Measurements from ENCODE around the gene PRAF2.
A peak's percentile ranks its signal among the peaks of the same experiment; 100 is the strongest.

The PRAF2 gene

DNA sequence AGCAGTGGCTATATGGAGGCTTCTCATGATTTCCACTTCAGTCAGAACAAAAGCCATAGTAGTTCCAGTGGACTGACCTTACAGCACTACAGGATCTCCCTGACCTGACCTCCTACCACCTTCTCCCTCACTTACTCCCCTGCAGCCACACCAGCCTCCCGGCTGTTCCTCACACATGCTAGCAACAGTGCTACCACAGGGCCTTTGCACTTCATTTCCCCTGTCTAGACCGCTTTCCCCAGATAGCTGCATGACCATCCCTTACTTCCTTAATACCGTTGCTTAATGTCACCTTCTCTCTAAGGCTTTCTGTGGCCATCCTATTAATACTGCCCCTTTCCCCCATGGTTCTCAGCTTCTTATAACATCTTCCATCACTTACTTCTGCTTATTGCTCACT, 36.6 kb upstream of the PRAF2 start:
- Histone ChIP-seq H3K9ac (ENCODE audit: insufficient read length, low read depth) (no peak overlapping the region), H3K4me1 (ENCODE audit: insufficient read depth, insufficient read length) (no peaks in the 10 kb centered on the region), H3K4me3 (ENCODE audit: insufficient read length, low read depth) (no peak overlapping the region), H3K27me3 (ENCODE audit: insufficient read depth, insufficient read length) (no peaks in the 10 kb centered on the region), H3K9me3 (ENCODE audit: insufficient read depth, low read length) (no peaks in the 10 kb centered on the region), H3K36me3 (ENCODE audit: insufficient read depth, insufficient read length, low read length) (peaks cover 57% of the 10 kb centered on the region)
- DNase-seq (ENCODE audit: low read depth, low spot score), result no peak
- no peak for TF ChIP-seq SUZ12 (IDR thresholded peaks at IDR 0.05; ENCODE audit: extremely low read depth, insufficient read depth, insufficient read length)
- no peak for TF ChIP-seq YY1 (IDR thresholded peaks at IDR 0.05; ENCODE audit: insufficient read depth, insufficient read length)
- TF ChIP-seq ZNF274 (IDR thresholded peaks at IDR 0.05; ENCODE audit: low read depth, low read length), result no peak

DNA sequence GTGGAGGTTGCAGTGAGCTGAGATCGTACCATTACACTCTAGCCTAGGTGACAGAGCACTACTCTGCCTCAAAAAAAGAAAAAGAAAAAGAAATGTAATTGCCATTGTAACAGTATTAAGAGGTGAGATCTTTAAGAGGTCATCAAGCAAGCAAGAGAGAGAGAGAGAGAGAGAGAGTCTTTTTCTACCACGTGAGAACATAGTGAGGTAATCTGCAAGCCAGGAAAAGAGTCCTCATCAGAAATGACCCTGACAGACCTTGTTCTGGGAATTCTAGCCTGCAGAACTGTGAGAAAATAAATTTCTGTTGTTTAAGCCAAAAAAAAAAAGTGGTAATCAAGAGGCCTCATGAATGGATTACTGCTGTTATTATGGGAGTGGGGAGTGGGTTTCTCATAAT, 34.8 kb upstream of the PRAF2 start:
- TF ChIP-seq SUZ12 (IDR thresholded peaks at IDR 0.05; ENCODE audit: extremely low read depth, insufficient read depth, insufficient read length) (no peak), ZNF274 (IDR thresholded peaks at IDR 0.05; ENCODE audit: low read depth, low read length) (no peak), YY1 (IDR thresholded peaks at IDR 0.05; ENCODE audit: insufficient read depth, insufficient read length) (no peak)
- Histone ChIP-seq H3K4me1 (ENCODE audit: insufficient read depth, insufficient read length) (no peaks in the 10 kb centered on the region), H3K9me3 (ENCODE audit: insufficient read depth, low read length) (no peaks in the 10 kb centered on the region), H3K4me3 (ENCODE audit: insufficient read length, low read depth) (no peak overlapping the region), H3K27me3 (ENCODE audit: insufficient read depth, insufficient read length) (no peaks in the 10 kb centered on the region), H3K36me3 (ENCODE audit: insufficient read depth, insufficient read length, low read length) (peaks cover 43% of the 10 kb centered on the region), H3K9ac (ENCODE audit: insufficient read length, low read depth) (no peak overlapping the region)
- DNase-seq (ENCODE audit: low read depth, low spot score), result no peak

DNA sequence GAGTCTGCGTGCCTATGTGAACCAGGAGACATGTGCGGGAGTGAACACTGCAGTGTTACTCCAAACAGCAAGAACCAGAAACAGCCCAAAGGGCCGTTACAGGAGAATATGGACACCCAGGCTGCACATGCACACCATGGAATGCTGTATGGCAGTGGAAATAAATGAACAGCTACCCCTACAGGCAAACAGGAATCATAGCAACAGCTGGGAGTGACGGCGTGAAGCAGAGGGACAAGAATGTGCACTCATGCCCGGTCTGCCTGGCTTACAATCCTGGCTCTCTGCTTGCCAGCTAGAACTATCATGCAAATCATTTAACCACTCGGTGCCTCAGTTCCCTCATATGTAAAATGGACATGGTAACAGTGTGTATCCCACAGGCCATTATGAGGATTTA, 33.1 kb upstream of the PRAF2 start:
- Histone ChIP-seq H3K4me3 (ENCODE audit: insufficient read length, low read depth) (no peak overlapping the region), H3K4me1 (ENCODE audit: insufficient read depth, insufficient read length) (no peaks in the 10 kb centered on the region), H3K27me3 (ENCODE audit: insufficient read depth, insufficient read length) (no peaks in the 10 kb centered on the region), H3K9ac (ENCODE audit: insufficient read length, low read depth) (no peak overlapping the region), H3K9me3 (ENCODE audit: insufficient read depth, low read length) (no peaks in the 10 kb centered on the region), H3K36me3 (ENCODE audit: insufficient read depth, insufficient read length, low read length) (peaks cover 30% of the 10 kb centered on the region)
- TF ChIP-seq SUZ12 (IDR thresholded peaks at IDR 0.05; ENCODE audit: extremely low read depth, insufficient read depth, insufficient read length), result no peak
- no peak for TF ChIP-seq ZNF274 (IDR thresholded peaks at IDR 0.05; ENCODE audit: low read depth, low read length)
- TF ChIP-seq YY1 (IDR thresholded peaks at IDR 0.05; ENCODE audit: insufficient read depth, insufficient read length), result no peak
- DNase-seq (ENCODE audit: low read depth, low spot score), result no peak

DNA sequence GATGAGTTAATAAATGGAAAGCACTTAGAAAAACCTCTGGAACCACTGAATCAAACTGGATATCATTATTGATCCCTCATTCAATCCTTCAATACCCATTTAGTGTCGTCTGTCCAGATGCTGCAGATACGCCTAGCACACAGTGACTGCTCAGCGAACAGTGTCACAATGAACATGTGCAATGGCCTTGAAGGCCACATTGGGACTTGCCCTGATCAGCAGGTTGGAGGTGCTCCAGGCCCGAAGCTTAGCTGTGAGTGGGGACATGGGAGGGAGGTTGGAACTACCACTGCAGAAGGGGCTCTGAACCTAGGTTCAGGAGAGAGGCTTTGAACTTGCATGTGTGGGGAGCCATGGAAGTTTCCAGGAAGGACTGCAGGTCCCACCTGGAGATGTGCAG, 32.5 kb upstream of the PRAF2 start:
- no peak for DNase-seq (ENCODE audit: low read depth, low spot score)
- Histone ChIP-seq H3K36me3 (ENCODE audit: insufficient read depth, insufficient read length, low read length) (peaks cover 26% of the 10 kb centered on the region), H3K4me3 (ENCODE audit: insufficient read length, low read depth) (no peak overlapping the region), H3K9me3 (ENCODE audit: insufficient read depth, low read length) (no peaks in the 10 kb centered on the region), H3K27me3 (ENCODE audit: insufficient read depth, insufficient read length) (no peaks in the 10 kb centered on the region), H3K9ac (ENCODE audit: insufficient read length, low read depth) (no peak overlapping the region), H3K4me1 (ENCODE audit: insufficient read depth, insufficient read length) (no peaks in the 10 kb centered on the region)
- TF ChIP-seq YY1 (IDR thresholded peaks at IDR 0.05; ENCODE audit: insufficient read depth, insufficient read length) (no peak), ZNF274 (IDR thresholded peaks at IDR 0.05; ENCODE audit: low read depth, low read length) (no peak), SUZ12 (IDR thresholded peaks at IDR 0.05; ENCODE audit: extremely low read depth, insufficient read depth, insufficient read length) (no peak)

DNA sequence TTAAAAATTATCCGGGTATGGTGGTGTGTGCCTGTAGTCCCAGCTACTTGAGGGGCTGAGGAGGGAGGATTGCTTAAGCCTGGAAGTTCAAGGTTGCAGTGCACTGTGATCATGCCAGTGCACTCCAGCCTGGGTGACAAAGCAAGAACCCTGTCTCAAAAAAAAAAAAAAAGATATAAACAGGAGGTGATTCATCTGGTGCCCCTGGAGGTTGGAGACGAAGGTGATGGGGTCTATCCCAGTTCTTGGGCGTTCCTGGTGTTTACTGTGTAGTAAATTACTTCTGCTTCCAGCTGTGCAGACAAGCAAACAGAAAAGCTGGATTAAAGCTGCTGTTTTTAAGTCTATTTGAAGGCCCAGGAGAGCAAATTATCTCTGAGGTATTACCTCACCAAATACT, 29.8 kb upstream of the PRAF2 start:
- Histone ChIP-seq H3K9me3 (ENCODE audit: insufficient read depth, low read length) (no peaks in the 10 kb centered on the region), H3K9ac (ENCODE audit: insufficient read length, low read depth) (no peak overlapping the region), H3K4me1 (ENCODE audit: insufficient read depth, insufficient read length) (no peaks in the 10 kb centered on the region), H3K27me3 (ENCODE audit: insufficient read depth, insufficient read length) (no peaks in the 10 kb centered on the region), H3K36me3 (ENCODE audit: insufficient read depth, insufficient read length, low read length) (peaks cover 16% of the 10 kb centered on the region), H3K4me3 (ENCODE audit: insufficient read length, low read depth) (no peak overlapping the region)
- no peak for TF ChIP-seq YY1 (IDR thresholded peaks at IDR 0.05; ENCODE audit: insufficient read depth, insufficient read length)
- TF ChIP-seq SUZ12 (IDR thresholded peaks at IDR 0.05; ENCODE audit: extremely low read depth, insufficient read depth, insufficient read length), result no peak
- TF ChIP-seq ZNF274 (IDR thresholded peaks at IDR 0.05; ENCODE audit: low read depth, low read length), result no peak
- no peak for DNase-seq (ENCODE audit: low read depth, low spot score)

DNA sequence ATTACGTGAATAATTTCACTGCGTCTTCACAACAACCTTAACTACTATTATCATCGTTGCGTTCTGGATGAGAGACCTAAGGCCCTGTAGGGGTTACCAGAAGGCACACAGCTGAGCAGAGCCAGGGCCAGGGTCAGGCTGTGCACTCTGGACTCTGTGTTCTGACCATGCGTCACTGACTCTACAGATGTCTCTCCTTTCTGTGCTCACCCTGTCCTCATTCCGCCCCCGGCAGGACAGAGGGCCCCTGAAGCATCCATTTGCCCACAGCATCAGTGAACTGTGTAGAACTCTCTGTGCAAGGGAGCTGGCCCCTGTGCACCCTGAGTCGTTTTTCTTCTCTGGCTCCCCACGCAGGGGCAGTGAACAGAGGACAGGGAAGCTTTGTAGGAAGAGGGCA, 28.4 kb upstream of the PRAF2 start:
- no peak for DNase-seq (ENCODE audit: low read depth, low spot score)
- TF ChIP-seq SUZ12 (IDR thresholded peaks at IDR 0.05; ENCODE audit: extremely low read depth, insufficient read depth, insufficient read length) (no peak), ZNF274 (IDR thresholded peaks at IDR 0.05; ENCODE audit: low read depth, low read length) (no peak), YY1 (IDR thresholded peaks at IDR 0.05; ENCODE audit: insufficient read depth, insufficient read length) (no peak)
- H3K9ac ChIP-seq (ENCODE audit: insufficient read length, low read depth), result peak overlapping the region; percentile 87
- no peaks in the 10 kb centered on the region for H3K9me3 ChIP-seq (ENCODE audit: insufficient read depth, low read length)
- peaks cover 16% of the 10 kb centered on the region for H3K36me3 ChIP-seq (ENCODE audit: insufficient read depth, insufficient read length, low read length)
- H3K27me3 ChIP-seq (ENCODE audit: insufficient read depth, insufficient read length), result no peaks in the 10 kb centered on the region
- no peaks in the 10 kb centered on the region for H3K4me1 ChIP-seq (ENCODE audit: insufficient read depth, insufficient read length)
- no peak overlapping the region for H3K4me3 ChIP-seq (ENCODE audit: insufficient read length, low read depth)

DNA sequence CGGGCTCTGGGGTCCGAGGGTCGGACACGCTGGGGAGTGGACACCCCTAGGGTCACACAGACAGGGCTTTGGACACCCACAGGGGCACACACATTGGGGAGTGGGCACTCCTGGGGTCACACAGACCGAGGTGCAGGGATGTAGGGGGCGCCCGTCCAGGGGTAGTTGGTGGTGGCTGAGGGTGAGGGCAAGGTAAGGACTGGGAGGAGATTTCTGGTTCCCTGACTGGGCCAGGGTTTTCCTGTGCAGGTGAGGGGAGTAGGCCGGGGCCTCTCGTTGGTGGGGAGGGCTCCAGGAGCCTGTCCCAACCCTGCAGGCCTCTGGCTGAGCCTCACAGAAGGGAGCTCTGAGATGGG, 27.8 kb upstream of the PRAF2 start:
- H3K9ac ChIP-seq (ENCODE audit: insufficient read length, low read depth), result peak overlapping the region; percentile 87
- peak overlapping the region; percentile 97 for H3K4me3 ChIP-seq (ENCODE audit: insufficient read length, low read depth)
- H3K36me3 ChIP-seq (ENCODE audit: insufficient read depth, insufficient read length, low read length), result peaks cover 12% of the 10 kb centered on the region
- DNase-seq (ENCODE audit: low read depth, low spot score), result no peak
- H3K27me3 ChIP-seq (ENCODE audit: insufficient read depth, insufficient read length), result no peaks in the 10 kb centered on the region
- TF ChIP-seq YY1 (IDR thresholded peaks at IDR 0.05; ENCODE audit: insufficient read depth, insufficient read length) (no peak), ZNF274 (IDR thresholded peaks at IDR 0.05; ENCODE audit: low read depth, low read length) (no peak), SUZ12 (IDR thresholded peaks at IDR 0.05; ENCODE audit: extremely low read depth, insufficient read depth, insufficient read length) (no peak)
- no peaks in the 10 kb centered on the region for H3K9me3 ChIP-seq (ENCODE audit: insufficient read depth, low read length)
- no peaks in the 10 kb centered on the region for H3K4me1 ChIP-seq (ENCODE audit: insufficient read depth, insufficient read length)
